Body of pancreas (tissue), 4 donors: Measurements from ENCODE around the gene TNFAIP8L3. TPM values are rescaled to one million over a fixed set of nuclear protein-coding genes. Genes with fewer than 3 reads are reported as not detected.

Experiments
- ATAC-seq: fragments of 150-250 bp; one replicate; pipeline ENCODE4 v1.9.1; 2016
- DNase-seq, 4 donors: peaks; one replicate each; pipeline ENCODE4 v3.0.0-alpha.2; 2019
- H3K27ac ChIP-seq, 4 donors: fragments of 200-600 bp; sonication (generic); 1 replicate in 3 of 4; 2 replicates in 1 of 4; pipeline versions ENCODE4 v1.5.1 to v1.6.1; 2016 to 2019; ENCODE audit warnings: mild to moderate bottlenecking in 1 of 4, mixed read lengths in 1 of 4, moderate library complexity in 1 of 4
- H3K27me3 ChIP-seq, 2 donors: fragments of 200-600 bp; sonication (generic); one replicate each; pipeline ENCODE4 v1.6.0; 2016; ENCODE audit warnings: mild to moderate bottlenecking in 1 of 2
- H3K36me3 ChIP-seq, 2 donors: fragments of 200-600 bp; sonication (generic); replicated peaks in 1 of 2; 2 replicates each; pipeline ENCODE4 v1.5.1; 2016; ENCODE audit warnings: low read depth in 2 of 2; ENCODE audit not compliant: insufficient read depth in 1 of 2
- H3K4me1 ChIP-seq: fragments of 200-600 bp; sonication (generic); one replicate; pipeline ENCODE4 v1.6.0; 2016
- H3K4me3 ChIP-seq, 2 donors: fragments of 200-600 bp; sonication (generic); 1 replicate in 1 of 2; 2 replicates in 1 of 2; pipeline ENCODE4 v1.5.1; 2016 to 2019
- H3K9me3 ChIP-seq, 3 donors: fragments of 200-600 bp; sonication (generic); 1 replicate in 2 of 3; 2 replicates in 1 of 3; pipeline ENCODE4 v1.5.1; 2016
- POLR2A ChIP-seq, 3 donors: fragments of 450-650 bp; IDR thresholded peaks; one replicate each; pipeline ENCODE4 v1.6.1; 2016; ENCODE audit warnings: antibody characterized with exemption in 3 of 3, mild to moderate bottlenecking in 2 of 3
- WGBS, 2 donors: methylation state at CpG; one replicate each; pipeline ENCODE4 v1.1.5; 2017; 5-methylcytosine and 5-hydroxymethylcytosine counted together
- intact Hi-C: fragments of 100-400 bp; cut with DNase I; formaldehyde crosslinking; loops from one replicate; pipeline ENCODE4 v1.15.1; 2023
- total RNA-seq, 2 donors: library from RNA; depleted of rRNA; stranded (reverse); fragments of >200 nt; gene quantifications; one replicate each; pipeline ENCODE4 v1.1.0, GENCODE V29; 2016
- TF ChIP-seq, protein P1 (sequence below), 7 experiments: fragments of 450-650 bp in 4 of 7; fragments of 200-600 bp in 3 of 7; sonication (generic) in 3 of 7; IDR thresholded peaks; one replicate each; pipeline ENCODE4 v1.5.1; 2016 to 2019; ENCODE audit warnings: antibody characterized with exemption in 7 of 7

Gene TNFAIP8L3
- total RNA-seq, 2 donors from 2014 or later: 2.9 TPM; not detected in 1

GRCh38 chr15:51065261-51065660 lies 29.4 kb downstream of the TNFAIP8L3 start:
- DNase-seq (no peak), ATAC-seq (no peak)
- TF ChIP-seq POLR2A (IDR thresholded peaks at IDR 0.05): no peak
- TF ChIP-seq, protein P1, sequence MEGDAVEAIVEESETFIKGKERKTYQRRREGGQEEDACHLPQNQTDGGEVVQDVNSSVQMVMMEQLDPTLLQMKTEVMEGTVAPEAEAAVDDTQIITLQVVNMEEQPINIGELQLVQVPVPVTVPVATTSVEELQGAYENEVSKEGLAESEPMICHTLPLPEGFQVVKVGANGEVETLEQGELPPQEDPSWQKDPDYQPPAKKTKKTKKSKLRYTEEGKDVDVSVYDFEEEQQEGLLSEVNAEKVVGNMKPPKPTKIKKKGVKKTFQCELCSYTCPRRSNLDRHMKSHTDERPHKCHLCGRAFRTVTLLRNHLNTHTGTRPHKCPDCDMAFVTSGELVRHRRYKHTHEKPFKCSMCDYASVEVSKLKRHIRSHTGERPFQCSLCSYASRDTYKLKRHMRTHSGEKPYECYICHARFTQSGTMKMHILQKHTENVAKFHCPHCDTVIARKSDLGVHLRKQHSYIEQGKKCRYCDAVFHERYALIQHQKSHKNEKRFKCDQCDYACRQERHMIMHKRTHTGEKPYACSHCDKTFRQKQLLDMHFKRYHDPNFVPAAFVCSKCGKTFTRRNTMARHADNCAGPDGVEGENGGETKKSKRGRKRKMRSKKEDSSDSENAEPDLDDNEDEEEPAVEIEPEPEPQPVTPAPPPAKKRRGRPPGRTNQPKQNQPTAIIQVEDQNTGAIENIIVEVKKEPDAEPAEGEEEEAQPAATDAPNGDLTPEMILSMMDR (IDR thresholded peaks at IDR 0.05): no peak
- Histone ChIP-seq H3K9me3 (no peaks in the 10 kb centered on the region), H3K36me3 (no peaks in the 10 kb centered on the region), H3K27ac (no peak overlapping the region), H3K4me3 (no peak overlapping the region), H3K27me3 (no peaks in the 10 kb centered on the region), H3K4me1 (no peaks in the 10 kb centered on the region)
- intact Hi-C loops: no loop called here

- intact Hi-C loops: no loop called here
- Histone ChIP-seq H3K9me3 (no peaks in the 10 kb centered on the region), H3K4me3 (no peak overlapping the region), H3K27ac (no peak overlapping the region), H3K4me1 (no peaks in the 10 kb centered on the region), H3K27me3 (no peaks in the 10 kb centered on the region), H3K36me3 (no peaks in the 10 kb centered on the region)
- DNase-seq: no peak
- no peak for ATAC-seq
- 68 to 77% methylated on average over 1 of the region's 1 CpG for WGBS, 2 donors
- TF ChIP-seq, protein P1 (IDR thresholded peaks at IDR 0.05): no peak
- TF ChIP-seq POLR2A (IDR thresholded peaks at IDR 0.05): no peak
Measured at GRCh38 chr15:51062736-51063135, 32.0 kb downstream of the TNFAIP8L3 start.

GRCh38 chr15:51060030-51060673 lies 34.6 kb downstream of the TNFAIP8L3 start:
- H3K27me3 ChIP-seq: no peaks in the 10 kb centered on the region
- H3K36me3 ChIP-seq: no peaks in the 10 kb centered on the region
- ATAC-seq (no peak), DNase-seq (no peak)
- H3K4me1 ChIP-seq: no peaks in the 10 kb centered on the region
- 81 to 88% methylated on average over 3 of the region's 3 CpGs for WGBS, 2 donors
- intact Hi-C loops: no loop called here
- no peak overlapping the region for H3K4me3 ChIP-seq
- H3K27ac ChIP-seq: no peak overlapping the region
- TF ChIP-seq, protein P1 (IDR thresholded peaks at IDR 0.05): no peak
- H3K9me3 ChIP-seq: no peaks in the 10 kb centered on the region

DNA sequence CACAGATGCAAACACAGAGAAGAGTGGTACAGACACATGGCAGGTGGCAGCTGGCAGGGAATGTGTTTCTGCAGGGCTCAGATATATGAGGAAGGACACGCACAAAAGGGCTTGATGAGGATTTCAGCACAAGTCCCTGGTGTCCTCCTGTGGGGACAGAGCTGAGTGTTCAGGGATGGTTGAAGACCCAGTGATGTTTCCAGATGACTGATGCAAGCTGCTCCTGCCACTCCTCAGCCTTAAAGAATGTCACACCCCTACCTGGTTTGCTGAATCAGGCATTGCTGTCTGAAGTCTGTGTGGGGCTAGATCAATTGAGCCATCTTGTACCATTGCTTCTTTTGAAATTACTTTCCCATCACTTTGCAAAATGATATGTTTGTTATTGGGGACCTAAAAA lies 40.2 kb downstream of the TNFAIP8L3 start:
- H3K4me3 ChIP-seq: no peak overlapping the region
- no peak for TF ChIP-seq POLR2A (IDR thresholded peaks at IDR 0.05)
- intact Hi-C loops: no loop called here
- H3K4me1 ChIP-seq: peaks cover 4% of the 10 kb centered on the region
- ATAC-seq (no peak), DNase-seq (no peak)
- H3K27ac ChIP-seq: no peak overlapping the region
- no peaks in the 10 kb centered on the region for H3K36me3 ChIP-seq
- no peaks in the 10 kb centered on the region for H3K27me3 ChIP-seq
- no peaks in the 10 kb centered on the region for H3K9me3 ChIP-seq
- 95 to 100% methylated on average over 1 of the region's 1 CpG for WGBS, 2 donors

DNA sequence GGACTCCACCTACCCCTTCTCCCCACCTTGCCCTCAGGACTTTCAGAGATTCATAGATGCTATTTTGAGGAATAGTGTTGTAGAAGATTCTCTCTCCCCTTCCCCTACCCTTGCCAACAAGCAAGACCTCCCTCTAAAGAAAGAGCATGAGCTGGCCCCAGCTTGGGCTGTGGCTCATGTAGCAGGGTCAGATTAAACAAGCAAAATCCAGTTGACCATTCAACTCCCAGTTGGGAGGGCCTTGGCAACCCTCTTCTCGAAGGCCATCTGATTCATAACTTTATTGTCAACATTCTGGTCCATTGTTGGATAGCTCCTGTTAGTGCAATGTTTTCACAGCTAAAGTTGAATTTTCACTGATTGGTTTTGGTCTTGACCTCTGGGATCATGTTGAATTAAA lies 41.1 kb downstream of the TNFAIP8L3 start:
- TF ChIP-seq, protein P1 (IDR thresholded peaks at IDR 0.05): no peak
- H3K4me3 ChIP-seq: no peak overlapping the region
- no peaks in the 10 kb centered on the region for H3K36me3 ChIP-seq
- no peaks in the 10 kb centered on the region for H3K27me3 ChIP-seq
- intact Hi-C loops: no loop called here
- no peak for ATAC-seq
- no peak overlapping the region for H3K27ac ChIP-seq
- 94 to 100% methylated on average over 1 of the region's 1 CpG for WGBS, 2 donors
- H3K4me1 ChIP-seq: peaks cover 4% of the 10 kb centered on the region
- DNase-seq: no peak
- no peaks in the 10 kb centered on the region for H3K9me3 ChIP-seq
